Measurements from ENCODE around the gene BRIP1.
"Not testable (repeated sequence)": the region's sequence is repeated elsewhere in the genome, so short reads cannot be mapped to it uniquely, and the experiment has no call there.

BRIP1 gene

DNA sequence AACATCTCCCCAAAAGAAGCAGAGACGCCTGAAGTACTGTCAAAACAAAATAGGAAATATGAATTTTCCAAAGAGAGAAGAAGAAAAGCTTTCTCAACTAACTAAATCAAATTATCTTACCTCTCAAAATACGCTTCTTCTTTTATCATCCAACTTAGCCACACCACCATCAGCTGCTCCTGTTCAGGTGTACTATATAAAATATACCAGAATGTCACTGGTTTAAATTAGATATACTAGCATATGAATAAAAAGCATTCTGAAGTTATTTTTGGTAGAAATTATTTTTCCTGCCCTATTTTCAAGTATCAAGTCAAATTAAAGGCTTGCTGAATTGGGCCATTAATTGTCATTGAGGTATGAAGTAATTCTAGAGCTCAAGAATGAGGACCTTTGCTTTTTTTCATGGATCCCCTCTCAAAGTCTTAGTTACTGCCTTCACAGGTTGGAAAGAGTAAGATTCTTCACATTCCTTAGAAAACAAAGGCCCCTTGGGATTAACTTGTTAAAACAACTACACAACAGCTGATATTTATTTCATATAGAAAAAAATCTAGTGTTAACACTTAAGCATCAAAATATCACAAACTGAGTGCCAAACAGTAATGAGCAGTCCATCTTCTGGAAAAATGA lies 34.3 kb upstream of the BRIP1 start:
- Mint-ChIP-seq H3K36me3 (ENCODE audit: low read depth) (peaks cover 44% of the 10 kb centered on the region), H3K4me1 (no peaks in the 10 kb centered on the region), H3K27me3 (ENCODE audit: low read depth, poor library complexity) (no peaks in the 10 kb centered on the region), H3K27ac (no peak overlapping the region), H3K9me3 (no peaks in the 10 kb centered on the region), H3K4me3 (no peak overlapping the region)
- no peak for DNase-seq
- TF ChIP-seq, protein P1, sequence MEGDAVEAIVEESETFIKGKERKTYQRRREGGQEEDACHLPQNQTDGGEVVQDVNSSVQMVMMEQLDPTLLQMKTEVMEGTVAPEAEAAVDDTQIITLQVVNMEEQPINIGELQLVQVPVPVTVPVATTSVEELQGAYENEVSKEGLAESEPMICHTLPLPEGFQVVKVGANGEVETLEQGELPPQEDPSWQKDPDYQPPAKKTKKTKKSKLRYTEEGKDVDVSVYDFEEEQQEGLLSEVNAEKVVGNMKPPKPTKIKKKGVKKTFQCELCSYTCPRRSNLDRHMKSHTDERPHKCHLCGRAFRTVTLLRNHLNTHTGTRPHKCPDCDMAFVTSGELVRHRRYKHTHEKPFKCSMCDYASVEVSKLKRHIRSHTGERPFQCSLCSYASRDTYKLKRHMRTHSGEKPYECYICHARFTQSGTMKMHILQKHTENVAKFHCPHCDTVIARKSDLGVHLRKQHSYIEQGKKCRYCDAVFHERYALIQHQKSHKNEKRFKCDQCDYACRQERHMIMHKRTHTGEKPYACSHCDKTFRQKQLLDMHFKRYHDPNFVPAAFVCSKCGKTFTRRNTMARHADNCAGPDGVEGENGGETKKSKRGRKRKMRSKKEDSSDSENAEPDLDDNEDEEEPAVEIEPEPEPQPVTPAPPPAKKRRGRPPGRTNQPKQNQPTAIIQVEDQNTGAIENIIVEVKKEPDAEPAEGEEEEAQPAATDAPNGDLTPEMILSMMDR (IDR thresholded peaks at IDR 0.05), result no peak

DNA sequence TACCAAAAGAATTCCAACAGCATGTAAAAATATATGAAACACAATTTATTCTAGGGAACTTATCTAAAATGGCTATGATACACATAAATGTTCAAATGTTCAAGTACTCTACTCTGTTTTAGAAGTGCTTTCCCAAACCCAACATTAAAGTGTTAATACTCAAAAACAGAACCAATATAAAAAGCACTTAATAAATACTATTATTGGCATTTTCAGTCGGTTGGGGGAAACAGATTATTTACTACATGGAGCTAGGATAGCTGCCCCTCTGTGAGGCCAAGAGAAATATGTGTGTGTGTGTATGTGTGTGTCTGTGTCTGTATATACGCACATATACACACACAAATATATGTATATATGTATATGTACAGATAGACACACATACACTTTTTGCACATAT lies 32.1 kb upstream of the BRIP1 start:
- no peak overlapping the region for H3K4me3 Mint-ChIP-seq
- H3K27me3 Mint-ChIP-seq (ENCODE audit: low read depth, poor library complexity), result no peaks in the 10 kb centered on the region
- peak overlapping the region; percentile 21 for H3K27ac Mint-ChIP-seq
- TF ChIP-seq, protein P1 (IDR thresholded peaks at IDR 0.05), result no peak
- peaks cover 43% of the 10 kb centered on the region for H3K36me3 Mint-ChIP-seq (ENCODE audit: low read depth)
- no peak for DNase-seq
- no peaks in the 10 kb centered on the region for H3K9me3 Mint-ChIP-seq
- no peaks in the 10 kb centered on the region for H3K4me1 Mint-ChIP-seq

DNA sequence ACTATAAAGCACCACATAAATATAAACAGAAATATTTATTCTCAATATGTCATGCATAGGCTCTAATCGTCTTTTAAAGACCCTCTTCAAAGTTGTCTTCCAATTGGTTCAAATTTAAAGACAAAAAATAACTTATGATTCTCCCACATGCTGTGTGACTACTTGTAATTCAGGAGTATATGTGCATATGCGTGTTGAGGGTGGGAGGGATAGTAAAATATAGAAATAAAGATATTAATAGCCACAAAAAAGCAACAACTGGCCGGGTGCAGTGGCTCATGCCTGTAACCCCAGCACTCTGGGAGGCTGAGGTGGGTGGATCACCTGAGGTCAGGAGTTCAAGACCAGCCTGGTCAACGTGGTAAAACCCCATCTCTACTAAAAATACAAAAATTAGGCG lies 31.0 kb upstream of the BRIP1 start:
- DNase-seq; H3K9me3 Mint-ChIP-seq; H3K27ac Mint-ChIP-seq; H3K27me3 Mint-ChIP-seq (ENCODE audit: low read depth, poor library complexity); H3K4me1 Mint-ChIP-seq; H3K4me3 Mint-ChIP-seq: not testable (repeated sequence)
- peaks cover 34% of the 10 kb centered on the region for H3K36me3 Mint-ChIP-seq (ENCODE audit: low read depth)

DNA sequence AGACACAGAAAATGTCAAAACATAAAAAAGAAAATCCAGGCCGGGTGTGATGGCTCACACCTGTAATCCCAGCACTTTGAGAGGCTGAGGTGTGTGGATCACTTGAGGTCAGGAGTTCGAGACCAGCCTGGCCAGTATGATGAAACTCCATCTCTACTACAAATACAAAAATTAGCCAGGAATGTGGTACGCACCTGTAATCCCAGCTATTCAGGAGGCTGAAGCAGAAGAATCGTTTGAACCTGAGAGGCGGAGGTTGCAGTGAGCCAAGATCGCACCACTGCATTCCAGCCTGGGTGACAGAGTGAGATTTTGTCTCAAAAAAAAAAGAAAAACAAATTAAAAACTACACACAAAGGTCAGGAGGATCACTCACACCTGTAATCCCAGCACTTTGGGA lies 24.4 kb upstream of the BRIP1 start:
- not testable (repeated sequence) for H3K9me3 Mint-ChIP-seq; H3K27me3 Mint-ChIP-seq (ENCODE audit: low read depth, poor library complexity); H3K4me3 Mint-ChIP-seq; H3K27ac Mint-ChIP-seq; DNase-seq; H3K4me1 Mint-ChIP-seq
- peaks cover 47% of the 10 kb centered on the region for H3K36me3 Mint-ChIP-seq (ENCODE audit: low read depth)

DNA sequence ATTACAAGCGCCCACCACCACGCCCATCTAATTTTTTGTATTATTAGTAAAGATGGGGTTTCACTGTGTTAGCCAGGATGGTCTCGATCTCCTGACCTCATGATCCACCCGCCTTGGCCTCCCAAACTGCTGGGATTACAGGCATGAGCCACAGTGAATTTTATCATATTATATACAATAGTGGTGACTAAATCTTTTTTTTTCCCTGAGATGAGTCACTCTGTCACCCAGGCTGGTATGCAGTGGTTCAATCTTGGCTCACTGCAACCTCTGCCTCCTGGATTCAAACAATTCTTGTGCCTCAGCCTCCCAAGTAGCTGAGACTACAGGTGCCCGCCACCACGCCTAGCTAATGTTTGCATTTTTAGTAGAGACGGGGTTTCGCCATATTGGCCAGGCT lies 22.5 kb upstream of the BRIP1 start:
- H3K9me3 Mint-ChIP-seq; H3K27ac Mint-ChIP-seq; DNase-seq; H3K4me3 Mint-ChIP-seq; H3K4me1 Mint-ChIP-seq; H3K27me3 Mint-ChIP-seq (ENCODE audit: low read depth, poor library complexity): not testable (repeated sequence)
- H3K36me3 Mint-ChIP-seq (ENCODE audit: low read depth), result peaks cover 45% of the 10 kb centered on the region

DNA sequence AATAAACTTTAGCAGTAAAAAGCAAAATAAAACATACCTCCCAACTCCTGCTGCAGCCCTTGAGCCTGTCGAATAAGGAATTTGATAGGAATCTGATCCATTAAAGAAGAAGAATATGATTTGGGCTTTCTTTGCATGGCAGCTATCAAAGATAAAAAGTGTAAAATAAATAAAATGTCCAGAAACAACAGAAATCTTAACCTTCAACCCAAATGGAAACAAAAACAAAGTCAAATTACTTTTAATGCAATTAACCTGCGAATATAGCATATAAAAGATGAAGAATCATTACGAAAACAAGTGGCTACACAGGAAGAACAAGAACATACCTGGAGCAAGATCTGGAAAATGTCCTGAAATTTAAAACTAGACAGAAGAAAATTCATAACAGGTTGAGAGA lies 21.5 kb upstream of the BRIP1 start:
- Mint-ChIP-seq H3K4me1 (no peaks in the 10 kb centered on the region), H3K4me3 (no peak overlapping the region), H3K36me3 (ENCODE audit: low read depth) (peaks cover 45% of the 10 kb centered on the region), H3K27me3 (ENCODE audit: low read depth, poor library complexity) (no peaks in the 10 kb centered on the region), H3K27ac (no peak overlapping the region), H3K9me3 (no peaks in the 10 kb centered on the region)
- DNase-seq, result no peak
- TF ChIP-seq, protein P1 (IDR thresholded peaks at IDR 0.05), result no peak

DNA sequence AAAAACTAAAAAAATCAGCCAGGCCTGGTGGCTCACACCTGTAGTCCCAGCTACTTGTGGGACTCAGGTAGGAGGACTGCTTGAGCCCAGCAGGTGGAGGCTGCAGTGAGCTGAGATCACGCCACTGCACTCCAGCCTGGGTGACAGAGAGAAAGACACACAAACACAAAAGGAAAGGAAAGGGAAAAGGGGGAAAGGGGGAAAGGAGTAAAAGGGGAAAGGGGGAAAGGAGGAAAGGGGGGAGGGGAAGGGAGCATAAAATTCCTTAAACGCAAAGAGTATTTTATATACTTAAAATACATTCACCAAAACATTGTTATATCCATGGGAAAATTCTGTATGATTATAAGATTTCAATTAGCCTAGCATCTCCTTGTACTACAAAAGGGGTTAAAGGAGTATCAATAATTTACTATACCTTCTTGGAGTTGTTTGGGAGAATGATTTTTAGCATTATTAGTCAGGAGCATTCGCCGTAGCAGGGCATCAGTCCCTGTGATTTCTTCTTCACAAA lies 17.3 kb upstream of the BRIP1 start:
- Mint-ChIP-seq H3K4me3 (no peak overlapping the region), H3K9me3 (no peaks in the 10 kb centered on the region), H3K36me3 (ENCODE audit: low read depth) (peaks cover 46% of the 10 kb centered on the region), H3K27ac (no peak overlapping the region), H3K27me3 (ENCODE audit: low read depth, poor library complexity) (no peaks in the 10 kb centered on the region), H3K4me1 (no peaks in the 10 kb centered on the region)
- TF ChIP-seq, protein P1 (IDR thresholded peaks at IDR 0.05), result no peak
- DNase-seq, result no peak

All from nephron progenitor cell (in vitro differentiated cells).